Fibroblast of lung (primary cell): ENCODE results near the gene ARL4C. TPM values are rescaled to one million over a fixed set of nuclear protein-coding genes. Genes with fewer than 3 reads are reported as not detected.

ENCODE experiments used
- DNase-seq, 2 donors: peaks; one replicate each; pipeline versions ENCODE4 v3.0.0 to v3.0.0-alpha.2; 2010; ENCODE audit warnings: low read depth in 2 of 2
- H2AFZ ChIP-seq: 2 replicates; pipeline ENCODE4 v1.5.1; 2012; ENCODE audit warnings: low read length, control low read depth, inconsistent platforms
- H3K27ac ChIP-seq: 2 replicates; pipeline ENCODE4 v1.5.1; 2011; ENCODE audit warnings: low read length, control low read depth; ENCODE audit not compliant: insufficient read depth
- H3K27me3 ChIP-seq: 2 replicates; pipeline ENCODE4 v1.5.1; 2011; ENCODE audit warnings: mild to moderate bottlenecking, low read length; ENCODE audit not compliant: control insufficient read depth, insufficient read depth
- H3K36me3 ChIP-seq: 2 replicates; pipeline ENCODE4 v1.5.1; 2011; ENCODE audit warnings: low read length; ENCODE audit not compliant: control insufficient read depth, insufficient read depth
- H3K4me1 ChIP-seq: 2 replicates; pipeline ENCODE4 v1.5.1; 2011; ENCODE audit warnings: low read length; ENCODE audit not compliant: control insufficient read depth, insufficient read depth; ENCODE audit errors: extremely low read depth
- H3K4me2 ChIP-seq: 2 replicates; pipeline ENCODE4 v1.5.1; 2011; ENCODE audit warnings: low read length, control low read depth; ENCODE audit not compliant: insufficient read depth; ENCODE audit errors: extremely low read depth
- H3K4me3 ChIP-seq, 4 experiments: fragments of 200-600 bp in 1 of 4; sonication (generic) in 1 of 4; replicated peaks in 1 of 4; 2 replicates each; pipeline ENCODE4 v1.5.1; 2011 to 2016; ENCODE audit warnings: low read length in 4 of 4, low read depth in 3 of 4, mild to moderate bottlenecking in 3 of 4, control low read depth in 2 of 4, inconsistent platforms in 1 of 4, mixed read lengths in 1 of 4; ENCODE audit not compliant: insufficient read depth in 1 of 4; ENCODE audit errors: control extremely low read depth in 1 of 4
- H3K79me2 ChIP-seq: 2 replicates; pipeline ENCODE4 v1.5.1; 2012; ENCODE audit warnings: mild to moderate bottlenecking, low read length, inconsistent platforms; ENCODE audit not compliant: control insufficient read depth, insufficient read depth
- H3K9ac ChIP-seq: 2 replicates; pipeline ENCODE4 v1.5.1; 2011; ENCODE audit warnings: mild to moderate bottlenecking, low read length, control low read depth; ENCODE audit not compliant: insufficient read depth
- H3K9me3 ChIP-seq: 2 replicates; pipeline ENCODE4 v1.5.1; 2012; ENCODE audit warnings: low read depth, low read length; ENCODE audit not compliant: control insufficient read depth, insufficient read depth
- H4K20me1 ChIP-seq: 2 replicates; pipeline ENCODE4 v1.5.1; 2011; ENCODE audit warnings: low read length; ENCODE audit not compliant: control insufficient read depth, insufficient read depth; ENCODE audit errors: extremely low read depth
- EZH2 ChIP-seq: IDR thresholded peaks from 2 replicates; pipeline ENCODE4 v1.5.1; 2012; ENCODE audit warnings: low read length, control low read depth, mild to moderate bottlenecking; ENCODE audit errors: missing control alignments
- polyA plus RNA-seq, 2 donors: library from polyadenylated mRNA; depleted of rRNA in 1 of 2; stranded (reverse) in 1 of 2; unstranded in 1 of 2; fragments of >200 nt; gene quantifications; 2 replicates each; pipeline ENCODE4 v1.2.1, GENCODE V29; 2011 to 2012; ENCODE audit warnings: missing spikeins in 1 of 2
- total RNA-seq: library from RNA; depleted of rRNA; stranded (reverse); fragments of >200 nt; gene quantifications from 2 replicates; pipeline ENCODE4 v1.2.1, GENCODE V29; 2014
- TF ChIP-seq, protein P1 (sequence below), 2 donors: IDR thresholded peaks in 1 of 2; conservative IDR thresholded peaks in 1 of 2; 1 replicate in 1 of 2; 2 replicates in 1 of 2; pipeline ENCODE4 v1.5.1; 2011 to 2012; ENCODE audit warnings: low read length in 2 of 2, control low read depth in 1 of 2, inconsistent platforms in 1 of 2, low read depth in 1 of 2, mild to moderate bottlenecking in 1 of 2

Gene ARL4C
- total and polyA plus RNA-seq, 2 donors (not counting 1 experiment from before 2014, with no cell fraction given): 23.2 to 80.9 TPM

DNA sequence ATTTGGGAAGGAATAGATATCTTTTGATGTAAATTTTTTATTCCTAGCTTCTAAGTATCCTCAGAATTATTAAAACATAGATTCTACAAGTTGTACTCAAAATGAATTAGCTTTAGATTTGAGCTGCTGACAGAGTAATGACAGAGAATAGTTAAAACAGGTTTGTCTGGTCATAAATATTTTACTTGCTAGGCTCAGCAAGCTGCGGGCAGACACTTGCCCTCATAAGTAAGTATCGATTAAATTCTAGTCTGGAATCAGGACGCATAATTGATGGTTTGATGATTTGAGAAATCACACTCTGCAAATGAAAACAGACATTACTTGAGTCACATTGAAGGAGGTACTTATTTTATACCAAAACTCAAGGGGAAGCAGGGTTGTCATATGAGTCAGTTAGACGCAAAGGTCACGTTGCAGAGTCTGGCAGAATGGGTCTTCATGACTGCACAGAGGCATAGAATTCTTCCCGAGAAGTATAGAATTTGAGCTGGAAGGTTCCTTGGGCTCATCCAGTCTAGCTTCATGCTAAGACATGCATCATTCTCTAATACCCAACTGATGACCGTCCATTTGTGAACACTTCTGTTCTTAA lies 27.5 kb downstream of the ARL4C start:
- Histone ChIP-seq H3K9ac (no peak overlapping the region), H3K27ac (no peak overlapping the region), H3K4me1 (no peaks in the 10 kb centered on the region), H3K4me2 (no peak overlapping the region), H3K4me3 (no peak overlapping the region), H3K9me3 (no peaks in the 10 kb centered on the region), H3K27me3 (no peaks in the 10 kb centered on the region), H3K79me2 (no peaks in the 10 kb centered on the region), H4K20me1 (no peaks in the 10 kb centered on the region), H3K36me3 (no peaks in the 10 kb centered on the region), H2AFZ (no peak overlapping the region)
- TF ChIP-seq, protein P1, sequence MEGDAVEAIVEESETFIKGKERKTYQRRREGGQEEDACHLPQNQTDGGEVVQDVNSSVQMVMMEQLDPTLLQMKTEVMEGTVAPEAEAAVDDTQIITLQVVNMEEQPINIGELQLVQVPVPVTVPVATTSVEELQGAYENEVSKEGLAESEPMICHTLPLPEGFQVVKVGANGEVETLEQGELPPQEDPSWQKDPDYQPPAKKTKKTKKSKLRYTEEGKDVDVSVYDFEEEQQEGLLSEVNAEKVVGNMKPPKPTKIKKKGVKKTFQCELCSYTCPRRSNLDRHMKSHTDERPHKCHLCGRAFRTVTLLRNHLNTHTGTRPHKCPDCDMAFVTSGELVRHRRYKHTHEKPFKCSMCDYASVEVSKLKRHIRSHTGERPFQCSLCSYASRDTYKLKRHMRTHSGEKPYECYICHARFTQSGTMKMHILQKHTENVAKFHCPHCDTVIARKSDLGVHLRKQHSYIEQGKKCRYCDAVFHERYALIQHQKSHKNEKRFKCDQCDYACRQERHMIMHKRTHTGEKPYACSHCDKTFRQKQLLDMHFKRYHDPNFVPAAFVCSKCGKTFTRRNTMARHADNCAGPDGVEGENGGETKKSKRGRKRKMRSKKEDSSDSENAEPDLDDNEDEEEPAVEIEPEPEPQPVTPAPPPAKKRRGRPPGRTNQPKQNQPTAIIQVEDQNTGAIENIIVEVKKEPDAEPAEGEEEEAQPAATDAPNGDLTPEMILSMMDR (conservative IDR thresholded peaks at IDR 0.05 in 1 of 2, IDR thresholded peaks at IDR 0.05 in 1 of 2; ENCODE audit: low read depth in 1 of 2, low read length in 2 of 2): no peak
- no peak for TF ChIP-seq EZH2
- DNase-seq: peak in 1 of 2 donors; percentile 47

DNA sequence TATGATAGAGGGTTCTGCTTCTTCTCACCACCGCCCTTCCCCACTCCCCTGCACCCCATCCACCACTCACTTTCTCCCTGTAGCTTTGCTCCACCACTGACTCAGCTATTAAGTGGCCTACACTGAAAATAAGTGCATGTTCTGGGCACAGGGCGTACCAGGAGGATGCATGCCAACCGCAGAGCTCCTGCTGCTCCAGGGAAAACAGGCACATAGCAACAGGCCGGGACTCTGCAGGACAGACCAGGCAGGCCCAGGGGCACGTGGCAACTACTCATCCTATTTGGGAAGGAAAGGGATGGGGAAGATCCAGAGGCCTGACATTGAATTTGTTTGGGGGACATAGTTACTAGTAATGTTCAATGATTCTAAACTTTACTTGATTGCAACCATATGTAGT lies 28.4 kb downstream of the ARL4C start:
- no peak for DNase-seq
- H2AFZ ChIP-seq: no peak overlapping the region

DNA sequence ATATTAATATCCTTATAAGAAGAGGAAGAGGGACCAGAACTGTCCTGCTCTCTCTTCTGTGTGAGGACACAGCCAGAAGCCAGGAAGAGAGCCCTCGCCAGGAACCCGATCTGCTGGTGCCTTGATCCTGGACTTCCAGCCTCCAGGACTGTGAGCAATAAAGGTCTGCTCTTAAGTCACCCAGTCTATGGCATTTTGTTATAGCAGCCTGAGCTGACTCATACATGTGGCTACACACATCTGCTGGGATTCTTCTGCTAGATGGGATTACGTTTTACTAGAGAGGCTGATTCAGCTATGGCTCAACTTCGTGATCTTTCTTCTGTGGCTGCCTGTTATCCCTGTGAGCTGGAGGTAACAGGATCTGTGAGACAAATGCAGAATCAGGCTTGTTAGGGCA lies 29.6 kb downstream of the ARL4C start:
- Histone ChIP-seq H3K27ac (no peak overlapping the region), H3K4me1 (no peaks in the 10 kb centered on the region), H4K20me1 (no peaks in the 10 kb centered on the region), H3K9ac (no peak overlapping the region), H3K4me2 (no peak overlapping the region), H3K36me3 (no peaks in the 10 kb centered on the region), H3K9me3 (no peaks in the 10 kb centered on the region), H3K4me3 (no peak overlapping the region), H2AFZ (no peak overlapping the region), H3K79me2 (no peaks in the 10 kb centered on the region), H3K27me3 (no peaks in the 10 kb centered on the region)
- DNase-seq: peak; percentile 60 to 91
- TF ChIP-seq, protein P1 (conservative IDR thresholded peaks at IDR 0.05 in 1 of 2, IDR thresholded peaks at IDR 0.05 in 1 of 2; ENCODE audit: low read depth in 1 of 2, low read length in 2 of 2): no peak
- TF ChIP-seq EZH2: no peak

More for the DNA sequence above, 28.4 kb downstream of the ARL4C start:
- H3K4me1 ChIP-seq: no peaks in the 10 kb centered on the region
- no peak overlapping the region for H3K9ac ChIP-seq
- no peaks in the 10 kb centered on the region for H3K9me3 ChIP-seq
- no peak overlapping the region for H3K27ac ChIP-seq
- TF ChIP-seq EZH2: no peak
- TF ChIP-seq, protein P1 (conservative IDR thresholded peaks at IDR 0.05 in 1 of 2, IDR thresholded peaks at IDR 0.05 in 1 of 2; ENCODE audit: low read depth in 1 of 2, low read length in 2 of 2): no peak
- no peaks in the 10 kb centered on the region for H3K27me3 ChIP-seq
- H3K36me3 ChIP-seq: no peaks in the 10 kb centered on the region
- H4K20me1 ChIP-seq: no peaks in the 10 kb centered on the region
- H3K4me3 ChIP-seq: no peak overlapping the region
- no peak overlapping the region for H3K4me2 ChIP-seq
- H3K79me2 ChIP-seq: no peaks in the 10 kb centered on the region
